Peyer's patch (tissue), 4 donors: ENCODE results near the gene KANSL1. TPM values are rescaled to one million over a fixed set of nuclear protein-coding genes. Genes with fewer than 3 reads are reported as not detected.

Experiments
- DNase-seq, 3 donors: peaks; one replicate each; pipeline ENCODE4 v3.0.0-alpha.2; 2017 to 2019
- H3K27ac ChIP-seq, 4 donors: fragments of 200-600 bp; sonication (generic); one replicate each; pipeline ENCODE4 v1.5.1; 2016 to 2019
- H3K27me3 ChIP-seq, 2 donors: fragments of 200-600 bp; sonication (generic); one replicate each; pipeline ENCODE4 v1.5.1; 2019
- H3K36me3 ChIP-seq, 3 donors: fragments of 200-600 bp; sonication (generic); one replicate each; pipeline ENCODE4 v1.5.1; 2016 to 2019
- H3K4me1 ChIP-seq, 4 donors: fragments of 200-600 bp; sonication (generic); one replicate each; pipeline ENCODE4 v1.5.1; 2016 to 2019
- H3K4me3 ChIP-seq, 4 donors: fragments of 200-600 bp; sonication (generic); 1 replicate in 3 of 4; 2 replicates in 1 of 4; pipeline ENCODE4 v1.5.1; 2016 to 2019; ENCODE audit warnings: mild to moderate bottlenecking in 1 of 4
- H3K9me3 ChIP-seq, 4 donors: fragments of 200-600 bp; sonication (generic); one replicate each; pipeline ENCODE4 v1.5.1; 2016 to 2019; ENCODE audit warnings: mild to moderate bottlenecking in 1 of 4
- POLR2A ChIP-seq, 2 donors: fragments of 450-650 bp; IDR thresholded peaks; one replicate each; pipeline ENCODE4 v1.5.1; 2017; ENCODE audit warnings: antibody characterized with exemption in 2 of 2, mild to moderate bottlenecking in 2 of 2, moderate library complexity in 2 of 2
- total RNA-seq, 4 donors: library from RNA; depleted of rRNA; stranded (reverse); fragments of >200 nt; gene quantifications; one replicate each; pipeline ENCODE4 v1.1.0, GENCODE V29; 2016
- TF ChIP-seq, protein P1 (sequence below), 6 experiments: fragments of 450-650 bp in 4 of 6; fragments of 200-600 bp in 2 of 6; sonication (generic) in 1 of 6; IDR thresholded peaks; one replicate each; pipeline ENCODE4 v1.5.1; 2017 to 2019; ENCODE audit warnings: antibody characterized with exemption in 6 of 6, mild to moderate bottlenecking in 3 of 6, moderate library complexity in 1 of 6

Gene KANSL1
- total RNA-seq, 4 donors from 2014 or later: 97.6 to 328 (median 141) TPM

DNA sequence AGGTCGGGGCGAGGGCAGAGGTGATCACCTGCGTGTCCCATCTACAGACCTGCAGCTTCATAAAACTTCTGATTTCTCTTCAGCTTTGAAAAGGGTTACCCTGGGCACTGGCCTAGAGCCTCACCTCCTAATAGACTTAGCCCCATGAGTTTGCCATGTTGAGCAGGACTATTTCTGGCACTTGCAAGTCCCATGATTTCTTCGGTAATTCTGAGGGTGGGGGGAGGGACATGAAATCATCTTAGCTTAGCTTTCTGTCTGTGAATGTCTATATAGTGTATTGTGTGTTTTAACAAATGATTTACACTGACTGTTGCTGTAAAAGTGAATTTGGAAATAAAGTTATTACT, 165.3 kb downstream of the KANSL1 start:
- no peaks in the 10 kb centered on the region for H3K4me1 ChIP-seq
- no peak overlapping the region for H3K27ac ChIP-seq
- H3K4me3 ChIP-seq: no peak overlapping the region
- DNase-seq: no peak
- no peaks in the 10 kb centered on the region for H3K27me3 ChIP-seq
- TF ChIP-seq, protein P1, sequence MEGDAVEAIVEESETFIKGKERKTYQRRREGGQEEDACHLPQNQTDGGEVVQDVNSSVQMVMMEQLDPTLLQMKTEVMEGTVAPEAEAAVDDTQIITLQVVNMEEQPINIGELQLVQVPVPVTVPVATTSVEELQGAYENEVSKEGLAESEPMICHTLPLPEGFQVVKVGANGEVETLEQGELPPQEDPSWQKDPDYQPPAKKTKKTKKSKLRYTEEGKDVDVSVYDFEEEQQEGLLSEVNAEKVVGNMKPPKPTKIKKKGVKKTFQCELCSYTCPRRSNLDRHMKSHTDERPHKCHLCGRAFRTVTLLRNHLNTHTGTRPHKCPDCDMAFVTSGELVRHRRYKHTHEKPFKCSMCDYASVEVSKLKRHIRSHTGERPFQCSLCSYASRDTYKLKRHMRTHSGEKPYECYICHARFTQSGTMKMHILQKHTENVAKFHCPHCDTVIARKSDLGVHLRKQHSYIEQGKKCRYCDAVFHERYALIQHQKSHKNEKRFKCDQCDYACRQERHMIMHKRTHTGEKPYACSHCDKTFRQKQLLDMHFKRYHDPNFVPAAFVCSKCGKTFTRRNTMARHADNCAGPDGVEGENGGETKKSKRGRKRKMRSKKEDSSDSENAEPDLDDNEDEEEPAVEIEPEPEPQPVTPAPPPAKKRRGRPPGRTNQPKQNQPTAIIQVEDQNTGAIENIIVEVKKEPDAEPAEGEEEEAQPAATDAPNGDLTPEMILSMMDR (IDR thresholded peaks at IDR 0.05): no peak
- TF ChIP-seq POLR2A (IDR thresholded peaks at IDR 0.05): no peak
- no peaks in the 10 kb centered on the region for H3K9me3 ChIP-seq
- H3K36me3 ChIP-seq: peaks cover 0 to 64% (median 0%) of the 10 kb centered on the region in 3 donors

DNA sequence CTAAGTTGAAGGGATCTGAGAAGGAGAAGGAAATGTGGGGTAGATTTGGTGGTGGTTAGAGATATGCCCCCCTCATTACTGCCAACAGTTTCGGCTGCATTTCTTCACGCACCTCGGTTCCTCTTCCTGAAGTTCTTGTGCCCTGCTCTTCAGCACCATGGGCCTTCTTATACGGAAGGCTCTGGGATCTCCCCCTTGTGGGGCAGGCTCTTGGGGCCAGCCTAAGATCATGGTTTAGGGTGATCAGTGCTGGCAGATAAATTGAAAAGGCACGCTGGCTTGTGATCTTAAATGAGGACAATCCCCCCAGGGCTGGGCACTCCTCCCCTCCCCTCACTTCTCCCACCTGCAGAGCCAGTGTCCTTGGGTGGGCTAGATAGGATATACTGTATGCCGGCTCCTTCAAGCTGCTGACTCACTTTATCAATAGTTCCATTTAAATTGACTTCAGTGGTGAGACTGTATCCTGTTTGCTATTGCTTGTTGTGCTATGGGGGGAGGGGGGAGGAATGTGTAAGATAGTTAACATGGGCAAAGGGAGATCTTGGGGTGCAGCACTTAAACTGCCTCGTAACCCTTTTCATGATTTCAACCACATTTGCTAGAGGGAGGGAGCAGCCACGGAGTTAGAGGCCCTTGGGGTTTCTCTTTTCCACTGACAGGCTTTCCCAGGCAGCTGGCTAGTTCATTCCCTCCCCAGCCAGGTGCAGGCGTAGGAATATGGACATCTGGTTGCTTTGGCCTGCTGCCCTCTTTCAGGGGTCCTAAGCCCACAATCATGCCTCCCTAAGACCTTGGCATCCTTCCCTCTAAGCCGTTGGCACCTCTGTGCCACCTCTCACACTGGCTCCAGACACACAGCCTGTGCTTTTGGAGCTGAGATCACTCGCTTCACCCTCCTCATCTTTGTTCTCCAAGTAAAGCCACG, 165.9 kb downstream of the KANSL1 start:
- TF ChIP-seq, protein P1 (IDR thresholded peaks at IDR 0.05): no peak
- no peak for TF ChIP-seq POLR2A (IDR thresholded peaks at IDR 0.05)
- H3K27me3 ChIP-seq: no peaks in the 10 kb centered on the region
- DNase-seq: no peak
- H3K27ac ChIP-seq: peak overlapping the region in 2 of 4 donors; percentile 42 to 49
- H3K9me3 ChIP-seq: no peaks in the 10 kb centered on the region
- no peaks in the 10 kb centered on the region for H3K4me1 ChIP-seq
- peaks cover 0 to 57% (median 0%) of the 10 kb centered on the region in 3 donors for H3K36me3 ChIP-seq
- H3K4me3 ChIP-seq: no peak overlapping the region

- H3K4me3 ChIP-seq: no peak overlapping the region
- H3K9me3 ChIP-seq: no peaks in the 10 kb centered on the region
- H3K27me3 ChIP-seq: no peaks in the 10 kb centered on the region
- DNase-seq: peak in 1 of 3 donors; percentile 29
- peak overlapping the region in 2 of 4 donors; percentile 42 to 49 for H3K27ac ChIP-seq
- no peaks in the 10 kb centered on the region for H3K4me1 ChIP-seq
- H3K36me3 ChIP-seq: peaks cover 0 to 48% (median 0%) of the 10 kb centered on the region in 3 donors
- TF ChIP-seq, protein P1 (IDR thresholded peaks at IDR 0.05): no peak
- no peak for TF ChIP-seq POLR2A (IDR thresholded peaks at IDR 0.05)
Measured at GRCh38 chr17:46026166-46027047, 166.8 kb downstream of the KANSL1 start.

DNA sequence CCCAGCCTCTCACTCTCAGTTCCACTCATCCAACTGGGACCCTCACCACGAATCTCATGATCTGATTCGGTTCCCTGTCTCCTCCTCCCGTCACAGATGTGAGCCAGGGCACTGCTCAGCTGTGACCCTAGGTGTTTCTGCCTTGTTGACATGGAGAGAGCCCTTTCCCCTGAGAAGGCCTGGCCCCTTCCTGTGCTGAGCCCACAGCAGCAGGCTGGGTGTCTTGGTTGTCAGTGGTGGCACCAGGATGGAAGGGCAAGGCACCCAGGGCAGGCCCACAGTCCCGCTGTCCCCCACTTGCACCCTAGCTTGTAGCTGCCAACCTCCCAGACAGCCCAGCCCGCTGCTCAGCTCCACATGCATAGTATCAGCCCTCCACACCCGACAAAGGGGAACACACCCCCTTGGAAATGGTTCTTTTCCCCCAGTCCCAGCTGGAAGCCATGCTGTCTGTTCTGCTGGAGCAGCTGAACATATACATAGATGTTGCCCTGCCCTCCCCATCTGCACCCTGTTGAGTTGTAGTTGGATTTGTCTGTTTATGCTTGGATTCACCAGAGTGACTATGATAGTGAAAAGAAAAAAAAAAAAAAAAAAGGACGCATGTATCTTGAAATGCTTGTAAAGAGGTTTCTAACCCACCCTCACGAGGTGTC, 167.6 kb downstream of the KANSL1 start:
- DNase-seq: no peak
- Histone ChIP-seq H3K9me3 (no peaks in the 10 kb centered on the region), H3K4me3 (no peak overlapping the region), H3K36me3 (peaks cover 0 to 40% (median 0%) of the 10 kb centered on the region in 3 donors), H3K27me3 (no peaks in the 10 kb centered on the region), H3K4me1 (peaks cover 0 to 2% (median 0%) of the 10 kb centered on the region in 4 donors), H3K27ac (peak overlapping the region in 3 of 4 donors; percentile 25 to 49 (median 26))
- TF ChIP-seq POLR2A (IDR thresholded peaks at IDR 0.05): no peak
- TF ChIP-seq, protein P1 (IDR thresholded peaks at IDR 0.05): no peak

GRCh38 chr17:46025060-46025459, 168.2 kb downstream of the KANSL1 start:
- H3K27ac ChIP-seq: peak overlapping the region in 1 of 4 donors; percentile 38
- peaks cover 0 to 35% (median 0%) of the 10 kb centered on the region in 3 donors for H3K36me3 ChIP-seq

More at GRCh38 chr17:46025060-46025459, 168.2 kb downstream of the KANSL1 start:
- no peaks in the 10 kb centered on the region for H3K27me3 ChIP-seq
- no peak for DNase-seq
- H3K9me3 ChIP-seq: no peaks in the 10 kb centered on the region
- TF ChIP-seq, protein P1 (IDR thresholded peaks at IDR 0.05): no peak
- TF ChIP-seq POLR2A (IDR thresholded peaks at IDR 0.05): no peak
- peaks cover 0 to 8% (median 0%) of the 10 kb centered on the region in 4 donors for H3K4me1 ChIP-seq
- no peak overlapping the region for H3K4me3 ChIP-seq
